GDM1 (cell line): ENCODE data around the gene DYNC2LI1.

ENCODE experiments used
- DNase-seq: peaks from one replicate; lab custom pipeline; 2025; lab: John Stamatoyannopoulos, UW

DYNC2LI1 gene

GRCh38 chr2:43846140-43846793 lies 72.4 kb downstream of the DYNC2LI1 start:
- DNase-seq = no peak

DNA sequence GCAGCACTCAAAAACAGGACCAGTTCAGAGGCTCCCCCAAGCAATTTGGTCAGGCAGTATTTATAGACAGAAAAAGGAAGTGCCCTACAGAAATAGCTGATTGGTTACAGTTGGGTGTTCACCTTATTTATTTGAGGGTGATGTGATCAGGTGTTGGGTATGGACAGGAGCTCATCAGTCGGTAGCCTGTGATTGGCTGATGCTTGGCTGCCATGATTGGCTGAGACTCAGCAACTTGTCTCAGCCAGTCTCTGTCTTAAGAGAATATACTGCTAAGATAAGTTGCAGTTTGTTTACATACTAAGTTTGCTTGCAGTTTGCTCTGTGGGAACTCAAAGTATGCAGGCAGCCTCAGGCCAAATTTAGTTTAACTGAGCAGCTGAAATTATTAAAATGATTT lies 74.4 kb downstream of the DYNC2LI1 start:
- no peak for DNase-seq

GRCh38 chr2:43851011-43851980 lies 77.5 kb downstream of the DYNC2LI1 start:
- DNase-seq = no peak

DNA sequence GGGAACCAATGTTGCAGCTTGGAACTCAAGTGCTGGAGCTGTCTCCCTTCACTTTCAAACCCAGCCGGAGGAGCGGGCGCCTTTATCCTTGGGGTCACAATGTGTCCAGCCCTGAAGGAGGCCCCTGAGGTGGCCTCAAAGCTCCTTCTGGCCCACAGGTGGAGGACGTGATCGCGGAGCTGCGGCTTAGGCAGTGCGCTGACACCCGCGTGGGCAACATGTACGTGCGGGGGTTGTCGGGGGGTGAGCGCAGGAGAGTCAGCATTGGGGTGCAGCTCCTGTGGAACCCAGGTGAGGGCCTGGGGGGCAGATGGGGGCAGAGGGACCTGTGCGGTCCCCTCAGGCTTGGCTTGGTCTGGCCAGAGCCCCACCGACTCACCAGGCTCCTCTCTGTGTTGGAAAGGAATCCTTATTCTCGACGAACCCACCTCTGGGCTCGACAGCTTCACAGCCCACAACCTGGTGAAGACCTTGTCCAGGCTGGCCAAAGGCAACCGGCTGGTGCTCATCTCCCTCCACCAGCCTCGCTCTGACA lies 78.4 kb downstream of the DYNC2LI1 start:
- no peak for DNase-seq

- DNase-seq = no peak
These were observed 79.6 kb downstream of the DYNC2LI1 start for GRCh38 chr2:43853141-43854081.

- no peak for DNase-seq
These were observed 80.8 kb downstream of the DYNC2LI1 start for GRCh38 chr2:43854671-43855070.

DNA sequence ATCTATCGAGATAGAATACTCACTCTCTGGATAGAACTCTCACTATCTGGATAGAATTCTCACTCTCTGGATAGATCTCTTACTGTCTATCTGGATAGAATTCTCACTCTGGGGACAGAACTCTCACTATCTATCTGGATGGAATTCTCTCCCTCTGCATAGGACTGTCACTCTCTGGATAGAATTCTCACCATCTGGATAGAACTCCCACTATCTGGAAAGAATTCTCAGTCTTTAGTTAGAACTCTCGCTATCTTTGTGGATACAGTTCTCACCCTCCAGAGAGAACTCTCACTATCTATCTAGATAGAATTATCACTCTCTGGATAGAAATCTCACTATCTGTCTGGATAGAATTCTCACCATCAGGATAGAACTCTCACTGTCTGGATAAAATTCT lies 81.5 kb downstream of the DYNC2LI1 start:
- no peak for DNase-seq
